ENCODE data around the gene AS3MT.

The AS3MT gene

DNA sequence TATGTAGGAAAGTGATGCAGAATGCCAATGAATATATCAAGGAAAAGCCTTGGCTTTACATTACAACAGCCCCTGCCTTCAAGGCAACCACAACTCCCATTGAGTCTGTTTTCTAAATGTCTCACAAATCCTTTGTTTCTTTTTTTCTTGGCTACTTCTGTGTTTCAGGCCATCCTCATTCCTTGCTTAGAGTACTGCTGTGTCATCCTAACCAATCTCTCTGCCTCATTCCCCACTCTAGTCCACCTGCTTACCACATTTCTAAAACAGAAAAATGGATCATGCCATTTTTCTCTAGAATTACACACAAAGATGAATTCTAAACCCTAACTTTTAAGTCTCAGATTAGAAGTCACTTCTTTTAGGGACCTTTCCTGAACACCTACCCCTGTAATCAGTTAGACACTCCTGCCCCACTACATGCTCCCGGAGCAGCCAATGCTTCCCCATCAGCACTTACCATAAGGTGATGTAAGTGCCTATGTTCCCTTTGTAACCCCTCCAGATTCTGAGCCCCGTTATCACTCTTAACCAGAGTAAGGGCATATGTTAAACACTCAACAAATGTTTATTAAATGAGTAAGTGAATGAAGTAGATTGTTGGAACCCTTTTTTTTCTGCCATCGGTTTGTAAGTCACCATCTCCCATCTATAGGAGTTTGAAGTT is 12.4 kb upstream of the AS3MT start:
- DNase-seq: no peak

GRCh38 chr10:102859911-102860310 is 9.4 kb upstream of the AS3MT start:
- no peak for DNase-seq

DNA sequence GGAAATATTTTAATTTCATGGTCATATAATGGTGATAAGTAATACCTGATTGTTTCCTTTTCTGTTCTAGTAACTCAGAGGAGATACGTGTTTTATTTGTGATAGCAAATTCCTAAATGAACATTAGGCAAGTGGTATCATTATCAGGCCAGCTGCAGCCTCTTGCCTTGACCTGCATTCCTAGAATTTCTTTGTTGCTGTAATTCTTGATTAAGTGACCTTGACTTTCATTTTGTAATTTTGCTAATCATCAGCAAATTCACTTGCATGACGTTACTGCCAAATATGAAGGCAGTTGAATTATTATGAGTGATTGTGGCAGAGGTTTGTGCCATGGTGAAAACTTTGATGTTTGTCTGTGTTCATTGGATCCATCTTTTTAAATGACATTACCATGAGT is 5.6 kb upstream of the AS3MT start:
- DNase-seq: no peak

DNA sequence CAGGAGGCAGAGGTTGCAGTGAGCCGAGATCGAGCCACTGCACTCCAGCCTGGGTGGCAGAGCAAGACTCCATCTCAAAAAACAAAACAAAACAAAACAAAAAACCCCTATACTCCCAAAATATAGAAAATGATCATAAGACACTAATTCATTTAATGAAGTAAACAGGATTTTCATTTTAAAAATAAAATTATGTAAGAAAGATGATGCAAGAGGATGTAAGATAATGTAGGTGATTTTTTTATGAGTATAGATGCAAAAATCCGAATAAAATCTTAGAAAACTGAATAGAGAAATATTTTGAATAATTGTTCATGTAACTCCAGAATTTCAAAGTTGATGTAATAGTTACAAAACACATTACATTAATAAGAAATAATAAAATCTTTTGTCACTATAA is 3.6 kb upstream of the AS3MT start:
- no peak for DNase-seq

GRCh38 chr10:102868911-102869257 is 386 bp upstream of the AS3MT start:
- no peak for DNase-seq

DNA sequence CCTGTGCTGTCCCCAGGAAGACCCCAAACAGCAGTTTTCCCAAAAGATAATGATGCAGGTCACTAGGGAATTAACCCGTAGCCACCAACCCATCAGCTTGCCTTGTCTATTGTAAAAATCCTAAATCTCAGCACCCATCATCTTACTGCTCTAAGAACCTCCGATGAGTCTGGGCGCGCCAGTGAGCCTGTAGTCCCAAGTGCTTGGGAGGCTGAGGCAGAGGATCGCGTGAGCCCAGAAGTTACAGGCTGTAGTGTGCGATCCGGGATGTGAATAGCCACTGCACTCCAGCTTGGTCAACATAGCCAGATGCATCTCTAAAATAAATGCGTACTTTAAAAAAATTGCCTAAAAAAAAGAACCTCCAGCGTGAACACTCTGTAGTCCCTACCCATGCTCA is 951 bp downstream of the AS3MT start:
- no peak for DNase-seq

DNA sequence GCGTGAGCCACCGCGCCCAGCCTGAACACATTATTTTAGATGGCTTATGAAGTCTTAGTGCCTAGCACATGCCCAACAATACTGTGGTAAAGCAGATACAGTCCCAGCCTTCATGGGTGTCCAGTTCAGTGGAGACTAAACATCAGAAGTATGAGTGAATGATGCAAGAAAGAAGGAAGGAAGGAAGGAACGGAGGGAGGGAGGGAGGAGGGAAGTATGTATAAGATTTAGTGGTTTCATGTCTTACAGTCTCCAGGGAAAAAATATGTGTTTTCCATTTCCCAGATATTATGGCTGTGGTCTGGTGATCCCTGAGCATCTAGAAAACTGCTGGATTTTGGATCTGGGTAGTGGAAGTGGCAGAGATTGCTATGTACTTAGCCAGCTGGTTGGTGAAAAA is 2.9 kb downstream of the AS3MT start:
- DNase-seq: no peak

GRCh38 chr10:102876747-102877153 is 7.5 kb downstream of the AS3MT start:
- no peak for DNase-seq

DNA sequence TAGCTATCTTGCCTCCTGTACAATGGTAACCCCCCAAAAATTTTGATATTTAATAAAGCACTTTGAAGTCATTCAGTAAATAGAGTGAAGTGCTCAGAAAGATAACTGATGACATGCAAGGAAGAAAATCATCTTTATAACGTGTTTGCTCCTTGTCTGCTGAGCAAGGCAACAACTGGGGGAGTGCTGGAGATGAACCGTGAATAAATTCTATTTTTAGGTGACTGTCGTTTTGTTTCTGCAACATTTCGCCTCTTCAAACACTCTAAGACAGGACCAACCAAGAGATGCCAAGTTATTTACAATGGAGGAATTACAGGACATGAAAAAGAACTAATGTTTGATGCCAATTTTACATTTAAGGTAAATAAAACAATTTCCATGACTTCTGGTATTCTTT is 9.4 kb downstream of the AS3MT start:
- DNase-seq: no peak

DNA sequence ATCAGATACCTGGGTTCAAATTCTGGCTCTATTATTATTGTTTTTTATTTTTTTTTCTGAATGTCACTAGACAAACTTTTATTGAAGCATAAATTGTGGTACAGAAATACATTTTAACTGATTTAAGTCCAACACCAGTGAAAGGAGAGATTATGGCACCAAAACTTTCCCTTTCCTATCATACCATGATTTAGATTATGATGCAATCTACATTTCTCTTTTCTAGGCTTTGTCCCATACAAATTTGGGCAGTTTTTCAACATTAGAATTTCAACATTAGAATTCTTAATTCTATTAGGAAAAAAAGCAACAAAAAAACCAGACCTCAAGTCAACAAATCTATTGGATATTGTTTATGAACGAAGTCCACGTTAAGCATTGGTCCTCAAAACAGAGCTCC is 11.0 kb downstream of the AS3MT start:
- no peak for DNase-seq

DNA sequence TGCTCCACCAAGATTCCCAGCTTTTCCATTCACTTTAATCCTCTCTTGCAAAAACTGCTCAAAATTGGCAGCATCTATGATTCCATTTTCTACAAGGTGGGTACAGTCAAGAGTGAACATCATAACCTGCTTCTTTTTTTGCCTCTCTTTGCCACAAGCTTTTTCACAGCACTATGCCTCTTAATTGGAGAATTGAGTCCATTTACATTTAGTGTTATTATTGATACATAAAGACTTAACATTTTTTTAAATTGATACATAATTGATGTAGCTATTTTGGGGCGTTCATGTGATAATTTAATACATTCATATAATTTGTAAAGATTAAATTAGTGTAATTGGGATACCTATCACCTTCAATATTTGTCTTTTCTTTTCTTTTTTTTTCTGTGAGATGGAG is 18.8 kb downstream of the AS3MT start:
- no peak for DNase-seq

DNA sequence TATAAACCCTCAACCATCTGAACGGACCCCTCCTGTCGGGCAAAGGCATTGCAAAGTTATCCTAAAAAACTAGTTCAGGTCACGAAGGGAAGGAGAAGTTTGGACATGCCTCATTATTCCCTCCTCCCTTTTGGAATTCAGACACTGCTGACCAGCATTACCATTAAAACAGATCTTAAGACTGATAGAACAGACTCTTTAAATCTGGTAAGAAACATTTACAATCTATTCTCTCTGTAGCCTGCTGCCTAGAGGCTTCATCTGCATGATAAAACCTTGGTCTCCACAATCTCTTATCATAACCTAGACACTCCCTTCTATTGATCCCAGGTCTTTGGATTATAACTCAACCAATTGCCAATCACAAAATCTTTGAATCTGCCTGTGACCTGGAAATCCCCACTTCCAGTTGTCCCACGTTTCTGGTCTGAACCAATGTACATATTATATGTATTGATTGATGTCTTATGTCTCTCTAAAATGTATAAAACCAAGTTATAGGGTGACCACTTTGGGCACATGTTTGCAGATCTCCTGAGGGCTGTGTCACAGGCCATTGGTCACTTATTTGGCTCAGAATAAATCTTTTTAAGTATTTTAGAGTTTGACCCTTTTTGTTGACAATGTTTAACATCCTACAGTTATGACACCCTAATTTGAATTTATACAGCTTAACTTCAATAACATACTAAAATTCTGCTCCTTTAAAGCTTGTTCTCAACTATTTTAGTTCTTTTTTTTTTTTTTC is 25.4 kb downstream of the AS3MT start:
- no peak for DNase-seq

DNA sequence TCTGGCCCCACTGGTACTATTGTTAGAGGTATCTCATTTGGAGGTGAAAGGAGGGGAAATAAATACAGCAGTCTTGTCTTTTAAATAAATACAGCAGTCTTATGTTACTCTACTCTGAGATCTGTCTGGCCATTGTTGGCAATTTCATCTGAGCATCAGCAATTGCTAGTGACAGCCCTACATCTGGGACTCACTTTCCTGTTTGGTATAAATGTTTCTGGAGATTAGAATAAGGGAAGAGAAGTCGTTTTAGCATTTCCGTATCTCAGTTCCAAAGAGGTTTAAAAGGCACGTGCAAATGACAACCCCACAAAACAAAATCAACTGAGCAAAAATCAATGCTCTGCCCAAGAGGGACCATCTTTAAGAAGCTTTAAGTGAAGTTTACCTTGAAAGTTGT is 30.7 kb downstream of the AS3MT start:
- no peak for DNase-seq

DNA sequence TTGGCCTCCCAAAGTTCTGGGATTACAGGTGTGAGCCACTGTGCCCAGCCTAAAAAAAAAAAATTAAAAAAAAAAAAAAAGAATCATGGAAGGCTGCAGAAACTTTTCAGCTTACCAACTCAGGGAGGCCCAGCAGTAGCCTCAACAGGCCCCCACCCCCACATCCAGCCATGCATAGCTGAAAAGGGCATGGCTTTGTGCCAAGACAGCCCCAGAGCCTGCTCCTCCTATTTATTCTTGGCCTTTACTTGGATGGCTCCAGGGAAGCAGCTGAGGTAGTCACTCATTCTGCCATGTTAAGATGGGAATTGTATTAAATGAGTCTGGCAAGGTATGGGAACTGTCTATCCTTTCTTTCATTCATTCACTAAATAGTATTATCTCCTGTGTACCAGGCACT is 35.1 kb downstream of the AS3MT start:
- DNase-seq: no peak

DNA sequence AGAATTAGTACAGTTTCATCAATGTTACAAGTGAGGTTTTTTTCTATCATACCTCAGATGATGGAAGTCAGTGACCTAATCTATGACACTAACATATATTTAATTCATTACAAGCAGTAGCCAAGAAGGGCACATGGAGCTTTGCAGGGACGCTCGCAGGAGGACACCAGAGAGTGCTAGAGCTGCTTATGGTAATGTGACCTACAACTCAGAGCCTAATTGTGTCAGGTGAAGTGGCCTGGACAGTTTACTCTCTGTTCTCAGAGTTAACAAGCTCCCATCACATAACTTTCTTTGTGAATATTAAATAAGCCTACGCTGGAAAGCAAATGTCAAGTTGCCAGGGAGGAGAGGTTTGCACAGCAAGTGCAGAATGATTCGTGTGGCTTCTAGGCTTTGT is 37.2 kb downstream of the AS3MT start:
- DNase-seq: no peak

- DNase-seq: no peak
Observed at GRCh38 chr10:102914781-102915180, 45.5 kb downstream of the AS3MT start.

GRCh38 chr10:102916173-102916572 is 46.9 kb downstream of the AS3MT start:
- no peak for DNase-seq

GRCh38 chr10:102917314-102917961 is 48.2 kb downstream of the AS3MT start:
- DNase-seq: peak; percentile 94

DNA sequence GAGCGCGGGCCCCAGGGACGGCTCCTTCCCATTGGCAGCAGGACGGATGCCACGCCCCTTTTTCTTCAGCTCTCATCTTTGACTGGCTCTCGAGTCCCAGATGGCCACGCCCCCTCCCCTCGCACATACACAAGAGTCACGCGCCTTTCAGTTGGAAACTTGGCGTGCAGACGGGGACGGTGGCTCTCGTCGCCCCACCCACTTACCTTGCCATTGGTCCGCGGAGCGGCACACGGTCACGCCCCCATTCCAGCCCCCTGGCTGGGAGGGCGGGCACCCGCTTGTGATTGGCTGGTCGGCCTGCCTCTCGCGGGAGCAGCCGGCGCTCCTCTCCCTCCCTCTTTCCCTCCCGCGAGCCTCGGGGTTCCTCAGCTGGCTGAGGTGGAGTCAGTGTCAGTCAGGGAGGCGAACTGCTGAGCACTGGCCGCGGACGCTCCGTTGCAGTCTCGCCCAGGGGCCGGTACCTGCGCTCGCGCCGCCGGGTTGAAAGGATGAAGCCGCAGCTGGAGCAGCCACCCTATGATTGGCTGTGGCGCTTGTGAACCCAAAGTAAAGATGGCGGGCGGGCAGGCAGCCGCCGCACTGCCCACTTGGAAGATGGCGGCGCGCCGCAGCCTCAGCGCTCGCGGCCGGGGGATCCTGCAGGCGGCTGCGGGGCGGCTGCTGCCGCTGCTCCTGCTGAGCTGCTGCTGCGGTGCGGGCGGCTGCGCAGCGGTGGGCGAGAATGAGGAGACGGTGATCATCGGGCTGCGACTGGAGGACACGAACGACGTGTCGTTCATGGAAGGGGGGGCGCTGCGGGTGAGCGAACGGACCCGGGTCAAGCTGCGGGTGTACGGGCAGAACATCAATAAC is 48.9 kb downstream of the AS3MT start, which contains the start of gene CNNM2:
CNNM2 (plus strand) TSS at position 333 of the 855 bp plus-strand sequence; CDS start at position 520, 187 bp downstream.
- peak; percentile 100 for DNase-seq

DNA sequence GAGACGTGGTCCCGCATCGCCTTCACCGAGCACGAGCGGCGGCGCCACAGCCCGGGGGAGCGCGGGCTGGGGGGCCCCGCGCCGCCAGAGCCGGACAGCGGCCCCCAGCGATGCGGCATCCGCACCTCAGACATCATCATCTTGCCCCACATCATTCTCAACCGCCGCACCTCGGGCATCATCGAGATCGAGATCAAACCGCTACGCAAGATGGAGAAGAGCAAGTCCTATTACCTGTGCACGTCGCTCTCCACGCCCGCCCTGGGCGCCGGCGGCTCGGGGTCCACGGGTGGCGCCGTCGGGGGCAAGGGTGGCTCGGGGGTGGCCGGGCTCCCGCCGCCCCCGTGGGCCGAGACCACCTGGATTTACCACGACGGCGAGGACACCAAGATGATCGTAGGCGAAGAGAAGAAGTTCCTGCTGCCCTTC is 49.6 kb downstream of the AS3MT start:
- DNase-seq: peak; percentile 79

DNA sequence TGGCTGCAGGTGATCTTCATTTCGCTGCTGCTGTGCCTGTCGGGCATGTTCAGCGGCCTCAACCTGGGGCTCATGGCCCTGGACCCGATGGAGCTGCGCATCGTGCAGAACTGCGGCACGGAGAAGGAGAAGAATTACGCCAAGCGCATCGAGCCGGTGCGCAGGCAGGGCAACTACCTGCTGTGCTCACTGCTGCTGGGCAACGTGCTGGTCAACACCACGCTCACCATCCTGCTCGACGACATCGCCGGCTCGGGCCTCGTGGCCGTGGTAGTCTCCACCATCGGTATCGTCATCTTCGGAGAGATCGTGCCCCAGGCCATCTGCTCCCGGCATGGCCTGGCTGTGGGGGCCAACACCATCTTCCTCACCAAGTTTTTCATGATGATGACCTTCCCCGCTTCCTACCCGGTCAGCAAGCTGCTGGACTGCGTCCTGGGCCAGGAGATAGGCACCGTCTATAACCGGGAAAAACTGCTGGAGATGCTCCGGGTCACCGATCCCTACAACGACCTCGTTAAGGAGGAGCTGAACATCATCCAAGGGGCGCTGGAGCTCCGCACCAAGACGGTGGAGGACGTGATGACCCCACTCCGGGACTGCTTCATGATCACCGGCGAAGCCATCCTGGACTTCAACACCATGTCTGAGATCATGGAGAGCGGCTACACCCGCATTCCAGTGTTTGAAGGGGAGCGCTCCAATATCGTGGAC is 50.1 kb downstream of the AS3MT start:
- peak; percentile 66 for DNase-seq

DNA sequence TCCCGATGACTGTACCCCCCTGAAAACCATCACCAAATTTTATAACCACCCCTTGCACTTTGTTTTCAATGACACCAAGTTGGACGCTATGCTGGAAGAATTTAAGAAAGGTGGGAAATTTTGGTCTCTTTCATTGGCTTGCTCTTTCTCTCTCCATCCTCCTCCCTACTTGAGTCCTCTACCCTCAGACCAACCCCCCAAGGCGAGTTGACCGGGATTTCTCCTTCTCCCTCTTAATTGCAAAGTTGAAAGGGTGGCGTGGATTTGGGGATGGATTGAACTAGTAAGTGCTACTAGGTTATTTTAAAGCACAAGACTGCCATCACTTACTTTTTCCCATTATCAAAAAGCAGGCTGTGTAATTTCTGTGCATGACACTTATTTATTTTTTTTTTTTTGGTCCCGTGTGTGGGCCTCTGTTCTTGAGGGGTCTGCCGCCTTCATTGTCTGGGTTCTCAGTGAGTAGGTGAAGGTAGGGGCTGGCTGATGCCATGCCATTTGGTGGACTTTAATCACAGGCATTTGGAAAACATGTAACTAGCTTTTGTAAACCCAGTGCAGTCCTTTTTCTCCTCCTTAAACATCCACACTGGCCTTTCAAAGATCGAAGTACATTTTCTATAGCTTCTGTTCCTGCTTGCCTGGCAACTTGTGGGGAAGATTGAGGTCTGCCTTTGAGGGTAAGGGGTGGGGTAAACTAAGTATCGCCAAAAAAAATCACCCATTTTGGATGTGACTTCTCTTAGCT is 50.9 kb downstream of the AS3MT start:
- no peak for DNase-seq
